ENCODE measurements around the gene KLHL30. TPM values are rescaled to one million over a fixed set of nuclear protein-coding genes. Genes with fewer than 3 reads are reported as not detected.

KLHL30 gene
- total RNA-seq, 2 donors from 2014 or later: 24.9 to 29.0 TPM

DNA sequence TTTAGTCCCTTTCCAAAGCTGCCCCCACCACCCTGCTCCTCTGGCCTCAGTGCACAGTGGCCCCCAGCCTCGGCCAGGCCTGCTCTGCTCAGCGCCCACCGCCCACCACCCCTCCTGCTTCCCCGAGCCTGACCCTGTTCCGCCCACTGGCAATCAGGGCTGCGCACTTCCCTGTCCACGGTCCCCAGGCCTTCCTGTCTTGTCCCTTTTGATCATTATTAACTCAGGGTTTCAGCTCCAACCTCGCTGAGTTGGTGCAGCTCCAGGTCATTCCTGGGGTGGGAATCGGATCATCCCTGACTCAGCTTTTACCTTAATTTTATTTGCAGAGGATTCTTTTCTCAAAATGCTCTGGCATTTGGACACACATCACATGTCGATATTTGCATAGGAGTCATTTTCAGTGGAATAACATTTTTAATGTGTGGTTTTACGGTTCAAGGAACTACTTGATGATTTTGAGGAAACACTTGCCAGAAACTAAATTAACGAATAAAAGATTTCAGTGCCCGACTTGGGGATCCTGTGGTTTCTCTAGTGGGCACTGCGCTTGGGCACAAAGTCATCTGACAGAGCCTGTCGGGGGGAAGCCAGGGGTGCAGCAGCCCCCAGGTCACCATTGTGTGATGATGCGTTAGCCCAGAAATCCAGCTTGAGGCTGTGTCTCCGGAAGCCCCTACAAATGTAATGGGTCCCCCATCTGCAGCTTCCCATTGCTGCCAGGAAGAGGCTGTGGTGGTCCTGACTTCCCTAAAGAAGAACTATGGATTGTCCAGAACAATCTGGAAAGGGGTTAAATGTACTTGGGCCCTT is 39.4 kb upstream of the KLHL30 start:
- Histone ChIP-seq H3K4me3 (no peak overlapping the region), H3K27me3 (no peaks in the 10 kb centered on the region), H3K36me3 (no peaks in the 10 kb centered on the region), H3K4me1 (peaks cover 0 to 9% of the 10 kb centered on the region in 2 donors), H3K27ac (peak overlapping the region in 1 of 2 donors; percentile 52), H3K9me3 (no peaks in the 10 kb centered on the region)
- TF ChIP-seq, protein P1, sequence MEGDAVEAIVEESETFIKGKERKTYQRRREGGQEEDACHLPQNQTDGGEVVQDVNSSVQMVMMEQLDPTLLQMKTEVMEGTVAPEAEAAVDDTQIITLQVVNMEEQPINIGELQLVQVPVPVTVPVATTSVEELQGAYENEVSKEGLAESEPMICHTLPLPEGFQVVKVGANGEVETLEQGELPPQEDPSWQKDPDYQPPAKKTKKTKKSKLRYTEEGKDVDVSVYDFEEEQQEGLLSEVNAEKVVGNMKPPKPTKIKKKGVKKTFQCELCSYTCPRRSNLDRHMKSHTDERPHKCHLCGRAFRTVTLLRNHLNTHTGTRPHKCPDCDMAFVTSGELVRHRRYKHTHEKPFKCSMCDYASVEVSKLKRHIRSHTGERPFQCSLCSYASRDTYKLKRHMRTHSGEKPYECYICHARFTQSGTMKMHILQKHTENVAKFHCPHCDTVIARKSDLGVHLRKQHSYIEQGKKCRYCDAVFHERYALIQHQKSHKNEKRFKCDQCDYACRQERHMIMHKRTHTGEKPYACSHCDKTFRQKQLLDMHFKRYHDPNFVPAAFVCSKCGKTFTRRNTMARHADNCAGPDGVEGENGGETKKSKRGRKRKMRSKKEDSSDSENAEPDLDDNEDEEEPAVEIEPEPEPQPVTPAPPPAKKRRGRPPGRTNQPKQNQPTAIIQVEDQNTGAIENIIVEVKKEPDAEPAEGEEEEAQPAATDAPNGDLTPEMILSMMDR (IDR thresholded peaks at IDR 0.05): no peak
- DNase-seq (ENCODE audit: low spot score): peak; percentile 49

DNA sequence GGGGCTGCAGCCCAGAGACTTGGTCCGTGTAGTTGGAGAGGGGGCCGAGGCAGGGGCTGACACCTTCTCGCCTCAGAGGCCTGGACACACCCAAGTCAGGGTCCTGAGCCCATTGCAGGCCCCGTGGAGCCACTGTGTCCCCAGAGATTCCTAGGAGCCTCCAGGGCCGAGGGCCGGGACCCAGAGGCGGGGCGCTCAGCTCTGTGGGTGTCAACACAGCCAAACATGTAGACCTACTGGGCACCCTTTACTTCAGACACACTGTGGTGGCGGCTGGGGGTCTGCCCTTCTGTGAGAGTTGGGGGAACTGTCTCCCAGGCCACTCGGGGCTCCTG is 38.8 kb upstream of the KLHL30 start:
- no peak overlapping the region for H3K4me3 ChIP-seq
- H3K27me3 ChIP-seq: no peaks in the 10 kb centered on the region
- no peaks in the 10 kb centered on the region for H3K36me3 ChIP-seq
- no peaks in the 10 kb centered on the region for H3K9me3 ChIP-seq
- peaks cover 0 to 9% of the 10 kb centered on the region in 2 donors for H3K4me1 ChIP-seq
- no peak overlapping the region for H3K27ac ChIP-seq
- DNase-seq (ENCODE audit: low spot score): peak; percentile 49
- TF ChIP-seq, protein P1 (IDR thresholded peaks at IDR 0.05): no peak

DNA sequence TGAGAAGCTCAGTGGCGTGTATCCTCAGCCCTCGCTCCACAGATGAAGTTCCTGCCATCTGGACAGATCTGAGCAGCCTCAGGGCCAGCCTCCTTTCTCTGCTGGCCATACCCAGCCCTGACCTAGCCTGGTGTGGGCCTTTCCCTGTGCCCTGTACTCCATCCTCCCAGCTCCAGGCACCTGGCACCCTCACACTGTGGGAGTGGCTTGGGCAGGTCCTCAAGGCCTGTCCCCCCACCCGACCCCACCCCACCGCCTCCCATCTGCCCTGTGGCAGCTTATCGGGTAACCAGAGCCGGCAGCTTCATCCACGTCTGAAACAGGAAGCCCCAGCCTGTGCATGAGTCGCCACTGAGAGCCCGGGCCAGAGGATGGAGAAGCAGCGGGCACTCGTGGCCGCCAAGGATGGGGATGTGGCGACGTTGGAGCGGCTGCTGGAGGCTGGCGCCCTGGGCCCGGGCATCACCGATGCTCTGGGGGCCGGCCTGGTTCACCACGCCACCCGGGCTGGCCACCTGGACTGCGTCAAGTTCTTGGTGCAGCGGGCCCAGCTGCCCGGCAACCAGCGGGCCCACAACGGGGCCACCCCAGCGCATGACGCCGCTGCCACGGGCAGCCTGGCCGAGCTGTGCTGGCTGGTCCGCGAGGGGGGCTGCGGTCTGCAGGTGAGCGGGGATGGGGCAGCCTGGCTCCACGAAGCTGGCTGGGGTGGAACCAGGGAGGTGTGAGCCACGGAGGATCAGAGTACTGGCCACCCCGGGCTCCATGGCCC is 38.2 kb upstream of the KLHL30 start, which contains the start of gene ESPNL:
Gene ESPNL, plus strand, starts transcription at position 292 of the 772 bp plus-strand sequence. Its CDS starts 80 bp downstream, at position 372.
- no peak within 1 kb of the TSS for H3K4me3 ChIP-seq
- DNase-seq (ENCODE audit: low spot score): no peak
- no peaks in the 10 kb centered on the region for H3K27me3 ChIP-seq
- H3K9me3 ChIP-seq: no peaks in the 10 kb centered on the region
- H3K36me3 ChIP-seq: no peaks in the 10 kb centered on the region
- H3K27ac ChIP-seq: no peak within 1 kb of the TSS
- TF ChIP-seq, protein P1 (IDR thresholded peaks at IDR 0.05): no peak
- H3K4me1 ChIP-seq: peaks cover 0 to 9% of the 10 kb centered on the region in 2 donors

DNA sequence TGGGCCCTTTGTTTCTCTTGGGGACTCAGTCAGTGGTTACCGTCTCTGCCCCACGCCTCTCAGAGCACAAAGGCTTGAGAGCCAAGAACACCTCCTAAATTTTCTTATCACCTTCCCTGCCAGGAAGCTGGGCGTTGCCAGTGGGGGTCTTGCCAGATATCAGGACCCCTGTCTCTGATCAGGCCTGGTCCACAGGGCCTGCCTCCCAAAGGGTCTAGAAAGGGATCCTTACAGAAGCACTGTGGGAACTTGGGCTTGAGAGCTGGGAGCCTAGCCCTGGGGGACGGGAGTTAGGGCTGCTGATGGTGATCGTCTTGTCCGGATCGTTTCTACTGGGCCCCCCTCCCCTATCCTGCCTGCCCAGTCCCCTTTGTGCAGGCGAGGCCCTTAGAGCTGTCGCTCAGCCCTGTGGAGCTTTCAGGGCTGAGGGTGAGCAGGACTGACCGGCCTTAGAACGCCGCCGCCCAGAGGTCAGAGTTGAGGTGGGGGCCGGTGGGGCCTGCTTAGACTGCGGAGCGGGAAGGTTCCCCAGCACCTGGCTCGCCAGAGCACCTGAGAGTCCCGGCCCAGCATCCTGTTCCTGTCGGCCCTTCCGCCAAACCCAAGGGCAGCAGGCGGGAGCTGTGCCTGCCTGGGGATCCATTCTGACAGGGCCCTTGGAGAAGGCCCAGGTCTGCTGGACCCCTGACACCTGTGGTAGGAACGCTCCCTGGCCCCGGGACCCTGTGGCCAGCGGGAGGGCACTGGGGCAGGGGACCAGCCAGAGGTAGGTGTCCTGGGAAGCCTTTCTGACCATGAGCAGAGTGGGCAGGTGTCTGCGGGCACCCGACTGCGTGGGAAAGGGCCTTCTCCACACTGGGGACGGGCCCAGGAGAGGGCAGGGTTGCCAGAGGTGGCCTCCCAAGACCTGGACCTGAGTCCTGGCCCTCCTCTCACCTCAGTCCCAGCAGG is 37.4 kb upstream of the KLHL30 start:
- no peak for DNase-seq (ENCODE audit: low spot score)
- H3K9me3 ChIP-seq: no peaks in the 10 kb centered on the region
- TF ChIP-seq, protein P1 (IDR thresholded peaks at IDR 0.05): no peak
- peaks cover 0 to 9% of the 10 kb centered on the region in 2 donors for H3K4me1 ChIP-seq
- no peak overlapping the region for H3K4me3 ChIP-seq
- no peak overlapping the region for H3K27ac ChIP-seq
- no peaks in the 10 kb centered on the region for H3K27me3 ChIP-seq
- H3K36me3 ChIP-seq: no peaks in the 10 kb centered on the region

Data from right atrium auricular region (tissue), 2 donors.